Measurements from ENCODE around the gene GRK1.

DNA sequence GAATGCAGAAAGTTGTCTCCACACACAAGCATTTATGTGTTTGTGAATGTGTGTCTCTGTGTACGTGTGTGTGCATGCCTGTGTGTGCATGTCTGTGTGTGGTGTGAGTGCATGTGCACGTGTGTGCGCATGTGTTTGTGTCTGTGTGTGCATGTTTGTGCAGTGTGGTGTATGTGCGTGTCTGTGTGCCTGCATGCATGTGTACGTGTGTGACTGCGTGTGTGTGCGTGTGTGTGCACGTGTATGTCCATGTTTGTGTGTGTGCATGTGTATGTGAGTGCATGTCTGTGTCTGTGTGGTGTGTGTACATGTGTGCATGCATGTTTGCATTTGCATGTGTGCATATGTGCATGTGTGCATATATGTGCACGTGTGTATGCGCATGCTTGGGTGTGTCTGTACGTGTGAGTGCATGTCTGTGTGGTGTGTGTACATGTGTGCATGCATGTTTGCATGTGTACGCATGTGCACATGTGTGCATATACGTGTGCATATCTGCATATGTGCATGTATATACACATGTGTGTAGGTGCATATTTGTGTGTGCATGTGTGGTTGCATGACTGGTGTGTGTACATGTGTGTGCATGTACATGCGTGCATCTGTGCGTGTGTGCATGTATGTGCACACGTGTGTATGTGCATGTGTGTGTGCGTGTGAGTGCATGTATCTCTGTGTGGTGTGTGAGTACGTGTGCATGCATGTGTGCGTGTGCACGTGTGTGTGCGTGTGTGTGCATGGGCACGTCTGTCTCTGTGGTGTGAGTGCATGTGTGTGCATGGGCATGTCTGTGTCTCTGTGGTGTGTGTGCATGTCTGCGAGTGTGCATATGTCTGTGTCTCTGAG is 83.8 kb downstream of the GRK1 start:
- TF ChIP-seq, protein P1, sequence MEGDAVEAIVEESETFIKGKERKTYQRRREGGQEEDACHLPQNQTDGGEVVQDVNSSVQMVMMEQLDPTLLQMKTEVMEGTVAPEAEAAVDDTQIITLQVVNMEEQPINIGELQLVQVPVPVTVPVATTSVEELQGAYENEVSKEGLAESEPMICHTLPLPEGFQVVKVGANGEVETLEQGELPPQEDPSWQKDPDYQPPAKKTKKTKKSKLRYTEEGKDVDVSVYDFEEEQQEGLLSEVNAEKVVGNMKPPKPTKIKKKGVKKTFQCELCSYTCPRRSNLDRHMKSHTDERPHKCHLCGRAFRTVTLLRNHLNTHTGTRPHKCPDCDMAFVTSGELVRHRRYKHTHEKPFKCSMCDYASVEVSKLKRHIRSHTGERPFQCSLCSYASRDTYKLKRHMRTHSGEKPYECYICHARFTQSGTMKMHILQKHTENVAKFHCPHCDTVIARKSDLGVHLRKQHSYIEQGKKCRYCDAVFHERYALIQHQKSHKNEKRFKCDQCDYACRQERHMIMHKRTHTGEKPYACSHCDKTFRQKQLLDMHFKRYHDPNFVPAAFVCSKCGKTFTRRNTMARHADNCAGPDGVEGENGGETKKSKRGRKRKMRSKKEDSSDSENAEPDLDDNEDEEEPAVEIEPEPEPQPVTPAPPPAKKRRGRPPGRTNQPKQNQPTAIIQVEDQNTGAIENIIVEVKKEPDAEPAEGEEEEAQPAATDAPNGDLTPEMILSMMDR (conservative IDR thresholded peaks at IDR 0.05) = no peak
- TF ChIP-seq ZFX (IDR thresholded peaks at IDR 0.05) = no peak

Data from C4-2B (cell line).